ENCODE data around the gene ZCCHC18. TPM values are rescaled to one million over a fixed set of nuclear protein-coding genes. Genes with fewer than 3 reads are reported as not detected.

The ZCCHC18 gene
- total and polyA plus RNA-seq, 2 donors (not counting 3 experiments of a cell fraction or from before 2014, with no cell fraction given) = 2.3 to 2.7 TPM

GRCh38 chrX:104104676-104105075 is 7.6 kb upstream of the ZCCHC18 start:
- H3K4me2 ChIP-seq (ENCODE audit: insufficient read depth, low read length) = no peak overlapping the region
- H3K79me2 ChIP-seq (ENCODE audit: control insufficient read depth, insufficient read depth, low read length) = no peaks in the 10 kb centered on the region
- dilution Hi-C loops (cut with MboI; ENCODE audit: extremely low pct_ligation_motif_present, low sequenced_read_pairs) (no loop called here), intact Hi-C loops (cut with micrococcal nuclease) (no loop called here)
- H3K9me1 ChIP-seq (replicated peaks; ENCODE audit: control insufficient read depth, extremely low read depth, insufficient read depth, low read length) = no peaks in the 10 kb centered on the region
- no TSS peak for BruUV-seq (replicated peaks)
- H3K36me3 ChIP-seq (ENCODE audit: control insufficient read depth in 2 of 2, extremely low read depth in 1 of 2, insufficient read depth in 2 of 2, low read length in 2 of 2) = no peaks in the 10 kb centered on the region
- H3K27me3 ChIP-seq (ENCODE audit: control insufficient read depth in 2 of 2, insufficient read depth in 2 of 2, low read length in 2 of 2) = no peaks in the 10 kb centered on the region
- DNase-seq (ENCODE audit: low read depth, low spot score) (no peak), FAIRE-seq (no peak)
- no peak overlapping the region for H2AFZ ChIP-seq (ENCODE audit: low read depth, low read length)
- H3K4me3 ChIP-seq (replicated peaks in 1 of 3; ENCODE audit: insufficient read depth in 1 of 3, low read depth in 1 of 3, low read length in 3 of 3) = no peak overlapping the region
- no peak overlapping the region for H3K9ac ChIP-seq (replicated peaks; ENCODE audit: extremely low read depth, insufficient read depth, low read length)
- ChIA-PET CTCF (no interaction called here), POLR2A (no interaction called here)
- H3K9me3 ChIP-seq (replicated peaks; ENCODE audit: control insufficient read depth, insufficient read depth, low read length) = no peaks in the 10 kb centered on the region
- no peaks in the 10 kb centered on the region for H3K4me1 ChIP-seq (ENCODE audit: control insufficient read depth, extremely low read depth, insufficient read depth, low read length)
- H4K20me1 ChIP-seq (replicated peaks; ENCODE audit: control insufficient read depth, extremely low read depth, insufficient read depth, low read length) = no peaks in the 10 kb centered on the region
- H3K27ac ChIP-seq (ENCODE audit: insufficient read depth, low read depth, low read length) = no peak overlapping the region
- TF ChIP-seq CTCF (IDR thresholded peaks at IDR 0.05; ENCODE audit: extremely low read depth in 1 of 2, insufficient read depth in 1 of 2, low read depth in 1 of 2, low read length in 2 of 2) = no peak
- TF ChIP-seq, protein P1, sequence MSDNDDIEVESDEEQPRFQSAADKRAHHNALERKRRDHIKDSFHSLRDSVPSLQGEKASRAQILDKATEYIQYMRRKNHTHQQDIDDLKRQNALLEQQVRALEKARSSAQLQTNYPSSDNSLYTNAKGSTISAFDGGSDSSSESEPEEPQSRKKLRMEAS (IDR thresholded peaks at IDR 0.05; ENCODE audit: insufficient read depth, insufficient read length) = no peak
- TF ChIP-seq EZH2 (IDR thresholded peaks at IDR 0.05; ENCODE audit: borderline replicate concordance, low read depth, low read length, severe bottlenecking) = no peak
- no peak for TF ChIP-seq POLR2A (IDR thresholded peaks at IDR 0.05; ENCODE audit: low read depth, low read length)
- TF ChIP-seq JUN (IDR thresholded peaks at IDR 0.05; ENCODE audit: borderline replicate concordance, insufficient read depth, insufficient read length, low read depth) = no peak
- no peak for TF ChIP-seq GATA2 (IDR thresholded peaks at IDR 0.05; ENCODE audit: insufficient read depth, insufficient read length, low read depth, low read length)
- TF ChIP-seq POLR2AphosphoS5 (IDR thresholded peaks at IDR 0.05; ENCODE audit: insufficient read depth, low read depth, low read length) = no peak
- no peak for TF ChIP-seq MYC (IDR thresholded peaks at IDR 0.05; ENCODE audit: low read depth, low read length)
- TF ChIP-seq FOS (IDR thresholded peaks at IDR 0.05; ENCODE audit: borderline replicate concordance, insufficient read depth, low read length) = no peak

Measured in endothelial cell of umbilical vein (primary cell).